ENCODE measurements around the gene ANLN. TPM values are rescaled to one million over a fixed set of nuclear protein-coding genes. Genes with fewer than 3 reads are reported as not detected.
A peak's percentile ranks its signal among the peaks of the same experiment; 100 is the strongest.

The ANLN gene
- total RNA-seq, 1 donor from 2014 or later, result 2.4 TPM

DNA sequence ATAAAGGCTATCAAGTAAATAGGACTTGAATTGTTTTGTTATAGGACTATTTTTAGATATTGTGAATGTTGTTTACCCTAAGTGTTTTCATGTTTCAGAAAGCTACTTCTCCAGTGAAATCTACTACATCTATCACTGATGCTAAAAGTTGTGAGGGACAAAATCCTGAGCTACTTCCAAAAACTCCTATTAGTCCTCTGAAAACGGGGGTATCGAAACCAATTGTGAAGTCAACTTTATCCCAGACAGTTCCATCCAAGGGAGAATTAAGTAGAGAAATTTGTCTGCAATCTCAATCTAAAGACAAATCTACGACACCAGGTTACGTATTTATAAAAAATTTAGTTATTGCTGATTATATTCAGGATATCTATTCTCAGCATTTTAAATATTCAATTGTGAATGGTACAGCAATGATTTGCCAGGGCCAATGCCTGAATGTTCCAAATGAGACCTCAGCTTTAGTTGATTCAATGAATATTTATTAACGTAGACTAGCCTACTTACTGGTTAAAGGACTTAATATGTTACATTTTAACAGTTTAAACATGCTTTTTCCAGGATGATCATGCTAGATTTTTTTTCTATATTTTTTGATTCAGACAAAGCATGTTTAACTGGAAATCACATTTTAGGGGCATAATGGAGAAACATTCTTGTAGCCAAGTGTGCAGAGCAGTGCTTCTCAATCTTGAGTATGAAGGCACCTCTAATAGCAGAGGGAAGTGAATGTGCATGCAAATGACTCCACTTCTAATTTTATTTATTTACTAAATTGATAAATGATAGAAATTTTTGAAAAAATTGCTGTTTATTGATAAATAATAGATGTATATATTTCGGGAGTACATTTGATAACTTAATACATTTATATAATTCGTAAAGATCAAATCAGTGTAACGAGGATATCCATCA, 18.2 kb downstream of the ANLN start:
- Histone ChIP-seq H3K4me3 (ENCODE audit: low read depth, low read length) (no peak overlapping the region), H3K27me3 (ENCODE audit: control insufficient read depth, insufficient read depth, low read length) (no peaks in the 10 kb centered on the region), H3K36me3 (ENCODE audit: control insufficient read depth, insufficient read depth, low read length) (peaks cover 3% of the 10 kb centered on the region)
- FAIRE-seq (no peak), DNase-seq (ENCODE audit: low read depth) (no peak)
- TF ChIP-seq, protein P1, sequence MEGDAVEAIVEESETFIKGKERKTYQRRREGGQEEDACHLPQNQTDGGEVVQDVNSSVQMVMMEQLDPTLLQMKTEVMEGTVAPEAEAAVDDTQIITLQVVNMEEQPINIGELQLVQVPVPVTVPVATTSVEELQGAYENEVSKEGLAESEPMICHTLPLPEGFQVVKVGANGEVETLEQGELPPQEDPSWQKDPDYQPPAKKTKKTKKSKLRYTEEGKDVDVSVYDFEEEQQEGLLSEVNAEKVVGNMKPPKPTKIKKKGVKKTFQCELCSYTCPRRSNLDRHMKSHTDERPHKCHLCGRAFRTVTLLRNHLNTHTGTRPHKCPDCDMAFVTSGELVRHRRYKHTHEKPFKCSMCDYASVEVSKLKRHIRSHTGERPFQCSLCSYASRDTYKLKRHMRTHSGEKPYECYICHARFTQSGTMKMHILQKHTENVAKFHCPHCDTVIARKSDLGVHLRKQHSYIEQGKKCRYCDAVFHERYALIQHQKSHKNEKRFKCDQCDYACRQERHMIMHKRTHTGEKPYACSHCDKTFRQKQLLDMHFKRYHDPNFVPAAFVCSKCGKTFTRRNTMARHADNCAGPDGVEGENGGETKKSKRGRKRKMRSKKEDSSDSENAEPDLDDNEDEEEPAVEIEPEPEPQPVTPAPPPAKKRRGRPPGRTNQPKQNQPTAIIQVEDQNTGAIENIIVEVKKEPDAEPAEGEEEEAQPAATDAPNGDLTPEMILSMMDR (IDR thresholded peaks at IDR 0.05; ENCODE audit: insufficient read depth, low read length, severe bottlenecking), result no peak

DNA sequence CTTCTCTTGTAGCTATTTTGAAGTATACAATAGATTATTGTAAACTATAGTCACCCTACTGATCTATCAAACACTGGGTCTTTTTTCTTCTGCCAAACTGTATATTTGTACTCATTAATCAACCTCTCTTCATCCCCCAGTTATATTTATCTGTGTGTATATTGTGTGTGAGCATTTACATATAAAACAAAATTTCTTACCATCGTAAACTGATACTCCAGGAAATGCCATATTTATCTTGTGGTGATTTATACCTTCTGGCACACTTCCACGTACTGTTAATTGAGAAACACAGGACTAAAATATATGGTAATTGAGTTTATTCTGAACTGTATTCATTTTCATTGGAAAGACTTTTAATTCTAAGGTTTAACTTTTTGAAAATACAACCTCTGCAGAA, 18.9 kb downstream of the ANLN start:
- peaks cover 3% of the 10 kb centered on the region for H3K36me3 ChIP-seq (ENCODE audit: control insufficient read depth, insufficient read depth, low read length)
- DNase-seq (ENCODE audit: low read depth), result peak; percentile 67
- no peak overlapping the region for H3K4me3 ChIP-seq (ENCODE audit: low read depth, low read length)
- FAIRE-seq, result no peak
- TF ChIP-seq, protein P1 (IDR thresholded peaks at IDR 0.05; ENCODE audit: insufficient read depth, low read length, severe bottlenecking), result no peak
- H3K27me3 ChIP-seq (ENCODE audit: control insufficient read depth, insufficient read depth, low read length), result no peaks in the 10 kb centered on the region

DNA sequence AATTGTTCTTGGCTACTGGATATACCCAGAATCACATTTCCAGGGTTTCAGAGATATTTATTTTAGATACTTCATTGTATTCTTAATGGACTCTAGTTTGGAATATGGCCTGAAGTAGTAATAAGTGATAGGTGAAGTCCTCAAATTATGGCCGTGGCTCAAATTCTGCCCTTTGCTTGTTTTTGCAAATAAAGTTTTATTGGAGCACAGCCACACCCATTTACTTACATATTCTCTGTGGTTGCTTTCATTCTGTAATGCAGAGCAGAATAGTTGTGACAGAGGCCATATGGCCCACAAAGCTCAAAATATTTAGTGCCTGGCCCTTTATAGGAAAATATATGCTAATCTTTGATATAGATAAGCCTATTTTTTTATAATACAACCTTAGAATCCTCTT, 19.5 kb downstream of the ANLN start:
- no peak for DNase-seq (ENCODE audit: low read depth)
- H3K36me3 ChIP-seq (ENCODE audit: control insufficient read depth, insufficient read depth, low read length), result peaks cover 3% of the 10 kb centered on the region
- H3K27me3 ChIP-seq (ENCODE audit: control insufficient read depth, insufficient read depth, low read length), result no peaks in the 10 kb centered on the region
- no peak for FAIRE-seq
- no peak overlapping the region for H3K4me3 ChIP-seq (ENCODE audit: low read depth, low read length)
- TF ChIP-seq, protein P1 (IDR thresholded peaks at IDR 0.05; ENCODE audit: insufficient read depth, low read length, severe bottlenecking), result no peak

DNA sequence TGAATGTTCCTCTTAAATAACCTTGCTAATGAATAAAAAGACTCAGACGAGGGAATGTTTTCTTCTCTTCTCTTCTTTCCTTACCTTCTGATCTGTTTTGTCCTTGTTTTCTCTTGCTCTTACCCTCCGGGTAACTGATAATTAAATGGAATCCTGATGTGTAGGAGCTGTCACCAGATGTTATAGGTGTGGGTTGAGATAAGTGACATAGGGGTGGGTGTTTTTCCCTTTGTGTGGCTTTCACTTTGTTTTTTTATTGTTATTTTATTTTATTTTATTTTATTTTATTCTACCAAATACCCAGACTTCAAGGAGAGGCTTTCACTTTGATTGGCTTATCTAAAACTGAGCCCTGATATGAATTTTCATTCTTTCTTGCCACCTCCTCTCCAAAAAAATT, 25.5 kb downstream of the ANLN start:
- Histone ChIP-seq H3K27me3 (ENCODE audit: control insufficient read depth, insufficient read depth, low read length) (no peaks in the 10 kb centered on the region), H3K4me3 (ENCODE audit: low read depth, low read length) (no peak overlapping the region), H3K36me3 (ENCODE audit: control insufficient read depth, insufficient read depth, low read length) (no peaks in the 10 kb centered on the region)
- TF ChIP-seq, protein P1 (IDR thresholded peaks at IDR 0.05; ENCODE audit: insufficient read depth, low read length, severe bottlenecking), result no peak
- no peak for DNase-seq (ENCODE audit: low read depth)
- FAIRE-seq, result no peak

DNA sequence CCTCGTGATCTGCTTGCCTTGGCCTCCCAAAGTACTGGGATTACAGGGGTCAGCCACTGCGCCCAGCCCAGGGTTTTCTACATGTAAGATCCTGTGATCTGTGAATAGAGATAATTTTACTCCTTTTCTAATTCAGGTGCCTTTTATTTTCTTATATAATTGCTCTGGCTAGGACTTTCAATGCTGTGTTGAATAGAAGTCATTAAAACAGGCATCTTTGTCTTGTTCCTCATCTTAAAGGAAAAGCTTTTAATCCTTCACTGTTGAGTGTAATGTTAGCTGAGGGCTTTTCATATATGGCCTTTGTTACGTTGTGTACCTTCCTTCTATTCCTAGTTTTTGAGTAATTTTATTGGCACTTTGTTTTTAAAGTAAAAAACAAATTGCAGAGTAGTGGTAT, 26.6 kb downstream of the ANLN start:
- no peak overlapping the region for H3K4me3 ChIP-seq (ENCODE audit: low read depth, low read length)
- TF ChIP-seq, protein P1 (IDR thresholded peaks at IDR 0.05; ENCODE audit: insufficient read depth, low read length, severe bottlenecking), result no peak
- FAIRE-seq (no peak), DNase-seq (ENCODE audit: low read depth) (no peak)
- H3K36me3 ChIP-seq (ENCODE audit: control insufficient read depth, insufficient read depth, low read length), result no peaks in the 10 kb centered on the region
- no peaks in the 10 kb centered on the region for H3K27me3 ChIP-seq (ENCODE audit: control insufficient read depth, insufficient read depth, low read length)
